Measurements from ENCODE around the gene EPHA3.
A peak's percentile ranks its signal among the peaks of the same experiment; 100 is the strongest.

Gene EPHA3

DNA sequence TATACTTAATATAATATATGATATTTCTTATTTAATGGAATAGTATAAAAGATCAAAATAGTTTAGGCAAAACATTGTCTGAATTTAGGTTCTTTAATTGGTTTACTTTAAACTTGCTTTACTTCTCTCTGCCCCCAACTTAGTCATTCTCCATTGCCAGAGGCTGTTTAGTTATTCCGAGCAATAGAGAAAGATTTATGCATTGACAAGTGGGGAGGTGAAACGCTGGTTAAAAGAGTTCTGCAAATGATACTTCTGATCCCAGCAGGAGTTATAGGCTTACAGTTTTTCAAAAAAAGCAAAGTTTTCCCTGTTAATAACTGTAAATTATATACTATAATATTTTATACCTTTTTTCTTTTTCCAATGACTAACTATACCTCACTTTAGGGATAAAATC is 145.4 kb downstream of the EPHA3 start:
- Histone ChIP-seq H3K23ac (ENCODE audit: low read depth, low read length, poor library complexity) (no peak overlapping the region), H3K9me3 (replicated peaks in 1 of 2; ENCODE audit: control insufficient read depth in 2 of 2, insufficient read depth in 1 of 2, low read depth in 1 of 2, low read length in 2 of 2) (no peaks in the 10 kb centered on the region), H3K27me3 (ENCODE audit: control insufficient read depth in 3 of 3, insufficient read depth in 3 of 3, low read depth in 1 of 3, low read length in 3 of 3) (no peaks in the 10 kb centered on the region), H2BK15ac (ENCODE audit: low read length) (no peak overlapping the region), H2AK5ac (ENCODE audit: low read depth, low read length) (no peak overlapping the region), H2BK12ac (ENCODE audit: low read length) (no peak overlapping the region), H3K14ac (ENCODE audit: low read length) (no peak overlapping the region), H3K4me3 (ENCODE audit: low read length in 2 of 2) (no peak overlapping the region), H3K18ac (ENCODE audit: low read length) (no peak overlapping the region), H2BK5ac (ENCODE audit: low read length) (no peak overlapping the region), H4K91ac (ENCODE audit: low read depth, low read length, poor library complexity) (no peak overlapping the region), H4K8ac (ENCODE audit: low read depth, low read length) (no peak overlapping the region), H3K27ac (replicated peaks; ENCODE audit: low read length) (no peak overlapping the region), H3K9ac (ENCODE audit: low read depth, low read length, poor library complexity) (no peak overlapping the region), H3K36me3 (replicated peaks in 1 of 2; ENCODE audit: control insufficient read depth in 2 of 2, insufficient read depth in 2 of 2, low read length in 2 of 2) (no peaks in the 10 kb centered on the region), H3K4me1 (ENCODE audit: control insufficient read depth in 2 of 2, insufficient read depth in 1 of 2, low read depth in 1 of 2, low read length in 2 of 2) (peaks cover 3 to 7% of the 10 kb centered on the region in 2 donors), H3K79me1 (ENCODE audit: low read depth, low read length) (no peaks in the 10 kb centered on the region), H2BK120ac (ENCODE audit: low read depth, low read length) (no peak overlapping the region), H3K4ac (ENCODE audit: low read length) (no peak overlapping the region), H2AFZ (ENCODE audit: low read length) (peak overlapping the region; percentile 67), H3K4me2 (ENCODE audit: insufficient read depth, low read length, poor library complexity, severe bottlenecking) (no peak overlapping the region)
- no peak for DNase-seq (ENCODE audit: low spot score)
- no CpG with 5 or more reads among the region's 2 CpGs for WGBS, 2 donors (ENCODE audit: extremely low coverage in 2 of 2, insufficient read length in 2 of 2, insufficient replicate concordance in 1 of 2)

DNA sequence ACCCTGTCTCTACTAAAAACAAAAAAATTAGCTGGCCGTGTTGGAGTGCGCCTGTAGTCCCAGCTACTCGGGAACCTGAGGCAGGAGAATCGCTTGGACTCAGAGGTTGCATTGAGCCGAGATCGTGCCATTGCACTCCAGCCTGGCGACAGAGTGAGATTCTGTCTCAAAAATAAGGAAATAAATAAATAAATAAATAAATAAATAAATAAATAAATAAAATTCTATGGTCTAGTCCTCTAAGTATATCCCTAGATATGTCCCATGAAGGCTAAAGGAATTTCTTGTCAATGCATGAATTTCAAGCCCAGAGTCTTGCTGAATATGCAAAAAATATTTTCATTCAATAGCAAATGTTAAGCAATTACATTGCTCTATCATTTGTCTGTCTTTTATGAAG is 149.0 kb downstream of the EPHA3 start:
- H4K8ac ChIP-seq (ENCODE audit: low read depth, low read length), result no peak overlapping the region
- no peak overlapping the region for H3K4me2 ChIP-seq (ENCODE audit: insufficient read depth, low read length, poor library complexity, severe bottlenecking)
- no peaks in the 10 kb centered on the region for H3K36me3 ChIP-seq (replicated peaks in 1 of 2; ENCODE audit: control insufficient read depth in 2 of 2, insufficient read depth in 2 of 2, low read length in 2 of 2)
- H3K4me3 ChIP-seq (ENCODE audit: low read length in 2 of 2), result no peak overlapping the region
- no CpG with 5 or more reads among the region's 7 CpGs for WGBS, 2 donors (ENCODE audit: extremely low coverage in 2 of 2, insufficient read length in 2 of 2, insufficient replicate concordance in 1 of 2)
- no peak overlapping the region for H3K18ac ChIP-seq (ENCODE audit: low read length)
- H3K4me1 ChIP-seq (ENCODE audit: control insufficient read depth in 2 of 2, insufficient read depth in 1 of 2, low read depth in 1 of 2, low read length in 2 of 2), result peaks cover 6 to 16% of the 10 kb centered on the region in 2 donors
- H3K79me1 ChIP-seq (ENCODE audit: low read depth, low read length), result no peaks in the 10 kb centered on the region
- no peak overlapping the region for H2AFZ ChIP-seq (ENCODE audit: low read length)
- no peak overlapping the region for H2BK15ac ChIP-seq (ENCODE audit: low read length)
- no peak overlapping the region for H2BK120ac ChIP-seq (ENCODE audit: low read depth, low read length)
- H2BK12ac ChIP-seq (ENCODE audit: low read length), result no peak overlapping the region
- no peak overlapping the region for H4K91ac ChIP-seq (ENCODE audit: low read depth, low read length, poor library complexity)
- H3K4ac ChIP-seq (ENCODE audit: low read length), result no peak overlapping the region
- H2BK5ac ChIP-seq (ENCODE audit: low read length), result no peak overlapping the region
- no peaks in the 10 kb centered on the region for H3K27me3 ChIP-seq (ENCODE audit: control insufficient read depth in 3 of 3, insufficient read depth in 3 of 3, low read depth in 1 of 3, low read length in 3 of 3)
- no peak overlapping the region for H3K27ac ChIP-seq (replicated peaks; ENCODE audit: low read length)
- H3K9me3 ChIP-seq (replicated peaks in 1 of 2; ENCODE audit: control insufficient read depth in 2 of 2, insufficient read depth in 1 of 2, low read depth in 1 of 2, low read length in 2 of 2), result no peaks in the 10 kb centered on the region
- H2AK5ac ChIP-seq (ENCODE audit: low read depth, low read length), result no peak overlapping the region
- no peak overlapping the region for H3K23ac ChIP-seq (ENCODE audit: low read depth, low read length, poor library complexity)
- DNase-seq (ENCODE audit: low spot score), result no peak
- no peak overlapping the region for H3K14ac ChIP-seq (ENCODE audit: low read length)
- no peak overlapping the region for H3K9ac ChIP-seq (ENCODE audit: low read depth, low read length, poor library complexity)

DNA sequence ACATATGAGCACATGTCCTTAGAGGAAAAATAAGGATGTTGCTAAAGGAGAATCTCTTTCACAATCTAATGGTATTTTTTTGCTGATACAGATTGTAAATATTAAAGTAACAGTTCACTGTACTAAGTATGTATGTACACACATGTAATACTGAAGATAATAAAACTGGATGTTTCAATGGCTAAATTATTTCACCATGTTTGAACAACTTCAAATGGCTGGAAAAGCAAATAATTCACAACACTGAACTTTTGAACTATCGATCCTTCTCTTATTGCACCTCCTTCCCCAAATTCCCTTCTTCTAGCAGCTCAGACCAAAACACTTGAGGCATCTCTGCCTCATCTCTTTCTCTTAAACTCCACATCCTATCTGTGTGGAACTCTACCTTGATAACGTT is 149.5 kb downstream of the EPHA3 start:
- Histone ChIP-seq H3K4me1 (ENCODE audit: control insufficient read depth in 2 of 2, insufficient read depth in 1 of 2, low read depth in 1 of 2, low read length in 2 of 2) (peaks cover 6 to 21% of the 10 kb centered on the region in 2 donors), H3K9me3 (replicated peaks in 1 of 2; ENCODE audit: control insufficient read depth in 2 of 2, insufficient read depth in 1 of 2, low read depth in 1 of 2, low read length in 2 of 2) (no peaks in the 10 kb centered on the region), H3K4ac (ENCODE audit: low read length) (no peak overlapping the region), H3K23ac (ENCODE audit: low read depth, low read length, poor library complexity) (no peak overlapping the region), H3K4me3 (ENCODE audit: low read length in 2 of 2) (no peak overlapping the region), H2AFZ (ENCODE audit: low read length) (no peak overlapping the region), H3K18ac (ENCODE audit: low read length) (no peak overlapping the region), H2AK5ac (ENCODE audit: low read depth, low read length) (no peak overlapping the region), H3K36me3 (replicated peaks in 1 of 2; ENCODE audit: control insufficient read depth in 2 of 2, insufficient read depth in 2 of 2, low read length in 2 of 2) (no peaks in the 10 kb centered on the region), H3K27ac (replicated peaks; ENCODE audit: low read length) (no peak overlapping the region), H2BK120ac (ENCODE audit: low read depth, low read length) (no peak overlapping the region), H4K91ac (ENCODE audit: low read depth, low read length, poor library complexity) (no peak overlapping the region), H2BK15ac (ENCODE audit: low read length) (no peak overlapping the region), H3K4me2 (ENCODE audit: insufficient read depth, low read length, poor library complexity, severe bottlenecking) (no peak overlapping the region), H3K9ac (ENCODE audit: low read depth, low read length, poor library complexity) (no peak overlapping the region), H2BK5ac (ENCODE audit: low read length) (no peak overlapping the region), H3K14ac (ENCODE audit: low read length) (no peak overlapping the region), H3K27me3 (ENCODE audit: control insufficient read depth in 3 of 3, insufficient read depth in 3 of 3, low read depth in 1 of 3, low read length in 3 of 3) (no peaks in the 10 kb centered on the region), H4K8ac (ENCODE audit: low read depth, low read length) (no peak overlapping the region), H3K79me1 (ENCODE audit: low read depth, low read length) (no peaks in the 10 kb centered on the region), H2BK12ac (ENCODE audit: low read length) (no peak overlapping the region)
- WGBS, 2 donors (ENCODE audit: extremely low coverage in 2 of 2, insufficient read length in 2 of 2, insufficient replicate concordance in 1 of 2), result no CpG with 5 or more reads among the region's 2 CpGs
- no peak for DNase-seq (ENCODE audit: low spot score)

DNA sequence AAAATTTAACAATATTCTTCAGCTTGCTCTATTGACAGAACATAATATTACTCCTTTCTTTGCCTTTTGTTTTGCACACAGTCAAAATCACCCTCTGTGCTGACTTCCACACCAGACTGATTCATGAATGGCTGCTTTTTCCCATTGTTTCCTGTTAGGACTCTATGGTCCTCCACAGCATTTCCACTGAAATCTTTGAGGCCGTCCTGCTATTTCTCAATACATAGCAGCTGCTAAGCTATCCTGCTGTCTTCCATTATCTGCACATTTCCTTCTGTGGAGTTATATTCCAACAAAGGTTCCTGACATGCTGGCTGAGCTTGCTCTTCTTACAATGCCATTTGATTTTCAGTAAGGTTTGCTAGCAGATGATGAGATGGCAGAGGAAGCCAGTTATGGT is 153.3 kb downstream of the EPHA3 start:
- H3K27ac ChIP-seq (replicated peaks; ENCODE audit: low read length), result peak overlapping the region; percentile 17
- H2BK15ac ChIP-seq (ENCODE audit: low read length), result no peak overlapping the region
- WGBS, 2 donors (ENCODE audit: extremely low coverage in 2 of 2, insufficient read length in 2 of 2, insufficient replicate concordance in 1 of 2), result no CpG with 5 or more reads among the region's 1 CpG
- H4K8ac ChIP-seq (ENCODE audit: low read depth, low read length), result no peak overlapping the region
- peaks cover 0 to 2% of the 10 kb centered on the region in 2 donors for H3K9me3 ChIP-seq (replicated peaks in 1 of 2; ENCODE audit: control insufficient read depth in 2 of 2, insufficient read depth in 1 of 2, low read depth in 1 of 2, low read length in 2 of 2)
- no peak overlapping the region for H3K14ac ChIP-seq (ENCODE audit: low read length)
- H2AK5ac ChIP-seq (ENCODE audit: low read depth, low read length), result no peak overlapping the region
- H3K9ac ChIP-seq (ENCODE audit: low read depth, low read length, poor library complexity), result no peak overlapping the region
- H4K91ac ChIP-seq (ENCODE audit: low read depth, low read length, poor library complexity), result no peak overlapping the region
- H2BK120ac ChIP-seq (ENCODE audit: low read depth, low read length), result no peak overlapping the region
- H3K4me2 ChIP-seq (ENCODE audit: insufficient read depth, low read length, poor library complexity, severe bottlenecking), result no peak overlapping the region
- no peak overlapping the region for H3K18ac ChIP-seq (ENCODE audit: low read length)
- H3K23ac ChIP-seq (ENCODE audit: low read depth, low read length, poor library complexity), result no peak overlapping the region
- peak overlapping the region; percentile 36 for H2AFZ ChIP-seq (ENCODE audit: low read length)
- no peak overlapping the region for H3K4ac ChIP-seq (ENCODE audit: low read length)
- H3K4me1 ChIP-seq (ENCODE audit: control insufficient read depth in 2 of 2, insufficient read depth in 1 of 2, low read depth in 1 of 2, low read length in 2 of 2), result peaks cover 6 to 20% of the 10 kb centered on the region in 2 donors
- no peaks in the 10 kb centered on the region for H3K79me1 ChIP-seq (ENCODE audit: low read depth, low read length)
- H2BK12ac ChIP-seq (ENCODE audit: low read length), result no peak overlapping the region
- H3K36me3 ChIP-seq (replicated peaks in 1 of 2; ENCODE audit: control insufficient read depth in 2 of 2, insufficient read depth in 2 of 2, low read length in 2 of 2), result no peaks in the 10 kb centered on the region
- no peaks in the 10 kb centered on the region for H3K27me3 ChIP-seq (ENCODE audit: control insufficient read depth in 3 of 3, insufficient read depth in 3 of 3, low read depth in 1 of 3, low read length in 3 of 3)
- no peak overlapping the region for H3K4me3 ChIP-seq (ENCODE audit: low read length in 2 of 2)
- DNase-seq (ENCODE audit: low spot score), result no peak
- no peak overlapping the region for H2BK5ac ChIP-seq (ENCODE audit: low read length)

All from neuronal stem cell (in vitro differentiated cells).